Naive thymus-derived CD4-positive, alpha-beta T cell (primary cell): ENCODE results near the gene MYORG. TPM values are rescaled to one million over a fixed set of nuclear protein-coding genes. Genes with fewer than 3 reads are reported as not detected.
"Not testable (repeated sequence)": the region's sequence is repeated elsewhere in the genome, so short reads cannot be mapped to it uniquely, and the experiment has no call there.

Experiments
- ATAC-seq: fragments of 150-1000 bp; cut with Tn5 transposase; 2 replicates; pipeline ENCODE4 v1.10.0; 2021; ENCODE audit warnings: mild to moderate bottlenecking, moderate library complexity
- CTCF ChIA-PET: fragments of 350-600 bp; sonication (Branson Sonifier 250); formaldehyde crosslinking; loops from one replicate; lab custom pipeline; 2021; ENCODE audit warnings: antibody characterized with exemption; lab: Charles Lee
- POLR2A ChIA-PET: fragments of 350-600 bp; sonication (Branson Sonifier 250); formaldehyde crosslinking; loops from one replicate; lab custom pipeline; 2021; ENCODE audit warnings: antibody characterized with exemption, inconsistent platforms; lab: Charles Lee
- DNase-seq, 9 donors: peaks; one replicate each; pipeline versions ENCODE4 v3.0.0 to v3.0.0-alpha.2; 2020 to 2022; ENCODE audit warnings: mixed read lengths in 1 of 9
- H3K27ac ChIP-seq: one replicate; pipeline ENCODE4 v1.7.0; 2013; ENCODE audit warnings: mild to moderate bottlenecking, low read depth, low read length, moderate library complexity
- H3K27me3 ChIP-seq, 2 donors: one replicate each; pipeline ENCODE4 v1.7.0; 2013; ENCODE audit warnings: low read length in 2 of 2, mild to moderate bottlenecking in 2 of 2, moderate library complexity in 2 of 2; ENCODE audit not compliant: control insufficient read depth in 2 of 2, insufficient read depth in 2 of 2
- H3K36me3 ChIP-seq, 3 experiments: 1 replicate in 2 of 3; 2 replicates in 1 of 3; pipeline ENCODE4 v1.7.0; 2013; ENCODE audit warnings: low read length in 3 of 3, mild to moderate bottlenecking in 3 of 3, moderate library complexity in 1 of 3; ENCODE audit not compliant: insufficient read depth in 3 of 3, control insufficient read depth in 2 of 3
- H3K4me1 ChIP-seq, 2 donors: one replicate each; pipeline ENCODE4 v1.7.0; 2013; ENCODE audit warnings: low read length in 2 of 2, mild to moderate bottlenecking in 2 of 2, moderate library complexity in 1 of 2; ENCODE audit not compliant: control insufficient read depth in 2 of 2, insufficient read depth in 2 of 2
- H3K4me3 ChIP-seq: 2 replicates; pipeline ENCODE4 v1.7.0; 2013; ENCODE audit warnings: mild to moderate bottlenecking, low read length
- H3K9me3 ChIP-seq, 3 experiments: 1 replicate in 2 of 3; 2 replicates in 1 of 3; pipeline ENCODE4 v1.7.0; 2013; ENCODE audit warnings: low read length in 3 of 3; ENCODE audit not compliant: control insufficient read depth in 2 of 3
- H3K27ac Mint-ChIP-seq, 9 donors: one replicate each; pipeline ENCODE4 v1.8.0; 2020 to 2022; ENCODE audit warnings: mixed read lengths in 9 of 9, mild to moderate bottlenecking in 8 of 9, moderate library complexity in 5 of 9, inconsistent platforms in 2 of 9
- H3K27me3 Mint-ChIP-seq, 5 donors: one replicate each; pipeline ENCODE4 v1.8.0; 2021 to 2022; ENCODE audit warnings: mixed read lengths in 5 of 5, mild to moderate bottlenecking in 1 of 5
- H3K36me3 Mint-ChIP-seq, 5 donors: one replicate each; pipeline ENCODE4 v1.8.0; 2020 to 2022; ENCODE audit warnings: mixed read lengths in 5 of 5, mild to moderate bottlenecking in 3 of 5, inconsistent platforms in 1 of 5
- H3K4me1 Mint-ChIP-seq, 7 donors: one replicate each; pipeline ENCODE4 v1.8.0; 2020 to 2022; ENCODE audit warnings: mixed read lengths in 7 of 7, mild to moderate bottlenecking in 3 of 7, inconsistent platforms in 1 of 7
- H3K4me3 Mint-ChIP-seq, 10 donors: one replicate each; pipeline ENCODE4 v1.8.0; 2020 to 2022; ENCODE audit warnings: mild to moderate bottlenecking in 10 of 10, mixed read lengths in 10 of 10, moderate library complexity in 6 of 10, inconsistent platforms in 2 of 10
- H3K9me3 Mint-ChIP-seq, 11 donors: one replicate each; pipeline ENCODE4 v1.8.0; 2020 to 2022; ENCODE audit warnings: mixed read lengths in 11 of 11, mild to moderate bottlenecking in 4 of 11, inconsistent platforms in 1 of 11, moderate library complexity in 1 of 11
- intact Hi-C, 2 donors: fragments of 100-400 bp; cut with micrococcal nuclease; formaldehyde crosslinking; loops; one replicate each; pipeline ENCODE4 v1.15.1; 2023
- polyA plus RNA-seq, 2 donors: library from polyadenylated mRNA; unstranded; fragments of 300-500 nt; fragmentation: Illumina TruSeq; gene quantifications; one replicate each; pipeline ENCODE4 v1.2.3, GENCODE V29; 2021
- total RNA-seq, 6 experiments: library from RNA in 5 of 6; stranded (reverse) in 5 of 6; gene quantifications; 1 replicate in 5 of 6; 2 replicates in 1 of 6; pipeline ENCODE4 v1.2.3 and lab custom pipeline; 2021 to 2026

Gene MYORG
- total and polyA plus RNA-seq, 7 experiments from 2014 or later: 0.28 to 1.9 (median 0.78) TPM

- not testable (repeated sequence) for H3K4me1 Mint-ChIP-seq, ATAC-seq
Observed at GRCh38 chr9:34352122-34352652, 24.5 kb downstream of the MYORG start.

DNA sequence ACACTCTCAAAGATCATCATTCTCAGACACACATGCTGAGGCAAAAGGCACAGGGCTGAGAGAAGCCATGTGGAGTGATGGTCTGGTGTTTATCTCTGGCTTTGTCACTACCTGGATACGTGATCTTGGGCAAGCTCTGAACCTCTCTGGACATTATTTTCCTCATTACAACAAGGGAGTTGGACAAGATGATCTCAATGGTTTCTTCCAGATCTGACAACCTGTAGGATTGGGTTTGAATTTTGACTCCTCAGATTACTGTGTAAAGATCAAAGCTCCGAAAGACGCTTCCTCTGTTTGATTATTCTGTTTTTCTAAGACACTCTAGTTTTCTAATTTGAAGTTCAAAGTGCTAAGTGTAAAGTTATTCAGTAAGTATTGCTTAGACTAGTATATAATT, 27.4 kb downstream of the MYORG start:
- POLR2A ChIA-PET: no interaction called here
- intact Hi-C loops: no loop called here
- CTCF ChIA-PET: no interaction called here

More at GRCh38 chr9:34352122-34352652, 24.5 kb downstream of the MYORG start:
- peaks cover 0 to 22% (median 7%) of the 10 kb centered on the region in 11 donors for H3K9me3 Mint-ChIP-seq
- H3K9me3 ChIP-seq, DNase-seq, H3K27ac ChIP-seq, intact Hi-C loops, H3K36me3 ChIP-seq, H3K27me3 Mint-ChIP-seq, H3K27me3 ChIP-seq, H3K4me3 Mint-ChIP-seq, POLR2A ChIA-PET, H3K27ac Mint-ChIP-seq, H3K4me3 ChIP-seq, H3K4me1 ChIP-seq: not testable (repeated sequence)
- H3K36me3 Mint-ChIP-seq: peaks cover 17 to 32% (median 22%) of the 10 kb centered on the region in 5 donors
- CTCF ChIA-PET: interaction anchor here (0.7 kb wide), 1 partner anchor 95 kb away, joined by 3 read pairs; no protein-coding TSS in a partner anchor

GRCh38 chr9:34347800-34348158, 28.9 kb downstream of the MYORG start:
- intact Hi-C loops: no loop called here
- no peaks in the 10 kb centered on the region for H3K4me1 ChIP-seq
- DNase-seq: no peak
- H3K4me1 Mint-ChIP-seq: peaks cover 0 to 2% (median 0%) of the 10 kb centered on the region in 7 donors
- no peaks in the 10 kb centered on the region for H3K27me3 ChIP-seq
- ChIA-PET POLR2A (no interaction called here), CTCF (no interaction called here)
- H3K4me3 ChIP-seq: no peak overlapping the region
- no peaks in the 10 kb centered on the region for H3K9me3 ChIP-seq
- H3K36me3 Mint-ChIP-seq: peaks cover 8 to 33% (median 11%) of the 10 kb centered on the region in 5 donors
- H3K36me3 ChIP-seq: peaks cover 0 to 15% (median 0%) of the 10 kb centered on the region in 3 experiments
- no peak overlapping the region for H3K4me3 Mint-ChIP-seq
- no peaks in the 10 kb centered on the region for H3K27me3 Mint-ChIP-seq
- H3K27ac ChIP-seq: no peak overlapping the region
- no peaks in the 10 kb centered on the region for H3K9me3 Mint-ChIP-seq
- peak overlapping the region in 1 of 9 donors; percentile 33 for H3K27ac Mint-ChIP-seq
- ATAC-seq: no peak

More for the DNA sequence above, 27.4 kb downstream of the MYORG start:
- H3K4me3 ChIP-seq: no peak overlapping the region
- H3K27ac ChIP-seq: no peak overlapping the region
- peaks cover 0 to 3% (median 0%) of the 10 kb centered on the region in 3 experiments for H3K36me3 ChIP-seq
- Mint-ChIP-seq H3K4me3 (no peak overlapping the region), H3K9me3 (no peaks in the 10 kb centered on the region), H3K27ac (no peak overlapping the region), H3K36me3 (peaks cover 5 to 24% (median 8%) of the 10 kb centered on the region in 5 donors), H3K27me3 (no peaks in the 10 kb centered on the region), H3K4me1 (peaks cover 0 to 2% (median 0%) of the 10 kb centered on the region in 7 donors)
- H3K9me3 ChIP-seq: no peaks in the 10 kb centered on the region
- DNase-seq (no peak), ATAC-seq (no peak)
- no peaks in the 10 kb centered on the region for H3K4me1 ChIP-seq
- H3K27me3 ChIP-seq: no peaks in the 10 kb centered on the region

GRCh38 chr9:34346873-34347799, 29.6 kb downstream of the MYORG start:
- Mint-ChIP-seq H3K9me3 (no peaks in the 10 kb centered on the region), H3K36me3 (peaks cover 8 to 33% (median 11%) of the 10 kb centered on the region in 5 donors), H3K4me3 (no peak overlapping the region), H3K4me1 (peaks cover 0 to 2% (median 0%) of the 10 kb centered on the region in 7 donors), H3K27ac (peak overlapping the region in 1 of 9 donors; percentile 33), H3K27me3 (no peaks in the 10 kb centered on the region)
- Histone ChIP-seq H3K36me3 (peaks cover 0 to 20% (median 0%) of the 10 kb centered on the region in 3 experiments), H3K4me1 (no peaks in the 10 kb centered on the region), H3K27ac (no peak overlapping the region), H3K4me3 (no peak overlapping the region), H3K9me3 (no peaks in the 10 kb centered on the region), H3K27me3 (no peaks in the 10 kb centered on the region)
- POLR2A ChIA-PET: no interaction called here
- DNase-seq (no peak), ATAC-seq (no peak)
- CTCF ChIA-PET: interaction anchor here (0.8 kb wide), 1 partner anchor 14 kb away, joined by 3 read pairs; no protein-coding TSS in a partner anchor
- intact Hi-C loops: no loop called here

DNA sequence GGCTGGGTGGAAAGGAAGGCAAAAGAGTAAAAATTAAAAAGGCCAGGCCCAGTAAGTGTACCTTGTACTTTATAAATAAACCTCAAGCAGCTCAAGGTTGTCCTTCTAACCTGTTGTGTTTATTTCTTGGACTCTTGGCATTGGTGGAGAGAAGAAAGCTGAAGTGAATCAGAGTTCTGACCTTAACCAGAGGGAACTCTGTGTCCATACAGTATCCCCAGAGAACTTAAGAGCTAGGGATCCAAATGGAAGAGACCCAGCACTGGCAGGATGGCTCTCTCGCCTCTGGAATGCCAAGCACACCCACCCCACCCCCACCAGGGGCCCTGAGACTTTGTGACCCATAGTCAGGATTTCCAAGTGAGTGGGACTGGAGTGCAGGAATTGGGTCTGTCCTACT, 33.1 kb downstream of the MYORG start:
- H3K4me1 Mint-ChIP-seq: peaks cover 0 to 2% (median 0%) of the 10 kb centered on the region in 7 donors
- ChIA-PET POLR2A (interaction anchor here (0.6 kb wide), 1 partner anchor 1234 kb away, joined by 5 read pairs; no protein-coding TSS in a partner anchor), CTCF (interaction anchor here (0.5 to 1.3 kb wide), 2 partner anchors 35 to 717 kb away, joined by 3 read pairs; no protein-coding TSS in a partner anchor)
- no peaks in the 10 kb centered on the region for H3K27me3 ChIP-seq
- H3K27ac ChIP-seq: no peak overlapping the region
- no peak overlapping the region for H3K27ac Mint-ChIP-seq
- no peak overlapping the region for H3K4me3 ChIP-seq
- peaks cover 0 to 1% (median 0%) of the 10 kb centered on the region in 11 donors for H3K9me3 Mint-ChIP-seq
- no peak overlapping the region for H3K4me3 Mint-ChIP-seq
- DNase-seq (no peak), ATAC-seq (no peak)
- peaks cover 4 to 33% (median 18%) of the 10 kb centered on the region in 5 donors for H3K36me3 Mint-ChIP-seq
- H3K27me3 Mint-ChIP-seq: no peaks in the 10 kb centered on the region
- H3K36me3 ChIP-seq: peaks cover 3 to 53% (median 9%) of the 10 kb centered on the region in 3 experiments
- intact Hi-C loops: no loop called here
- no peaks in the 10 kb centered on the region for H3K9me3 ChIP-seq
- no peaks in the 10 kb centered on the region for H3K4me1 ChIP-seq

GRCh38 chr9:34343090-34343489, 33.6 kb downstream of the MYORG start:
- DNase-seq (no peak), ATAC-seq (no peak)
- Histone ChIP-seq H3K36me3 (peaks cover 5 to 56% (median 10%) of the 10 kb centered on the region in 3 experiments), H3K4me1 (no peaks in the 10 kb centered on the region), H3K27me3 (no peaks in the 10 kb centered on the region), H3K9me3 (no peaks in the 10 kb centered on the region), H3K27ac (no peak overlapping the region), H3K4me3 (no peak overlapping the region)
- H3K4me3 Mint-ChIP-seq: no peak overlapping the region
- H3K36me3 Mint-ChIP-seq: peaks cover 4 to 36% (median 18%) of the 10 kb centered on the region in 5 donors
- POLR2A ChIA-PET: interaction anchor here (0.6 kb wide), 1 partner anchor 1234 kb away, joined by 5 read pairs; no protein-coding TSS in a partner anchor
- no peaks in the 10 kb centered on the region for H3K27me3 Mint-ChIP-seq
- peaks cover 0 to 1% (median 0%) of the 10 kb centered on the region in 11 donors for H3K9me3 Mint-ChIP-seq
- intact Hi-C loops: no loop called here
- H3K27ac Mint-ChIP-seq: no peak overlapping the region
- CTCF ChIA-PET: no interaction called here
- H3K4me1 Mint-ChIP-seq: peaks cover 0 to 2% (median 0%) of the 10 kb centered on the region in 7 donors
